Hepatocyte (in vitro differentiated cells): ENCODE measurements around the gene NKAIN2. TPM values are rescaled to one million over a fixed set of nuclear protein-coding genes. Genes with fewer than 3 reads are reported as not detected.

Source experiments
- DNase-seq: peaks from one replicate; pipeline ENCODE4 v3.0.0-alpha.2; 2016; ENCODE audit warnings: low spot score
- H2AFZ ChIP-seq: fragments of 200-600 bp; sonication (generic); 2 replicates; pipeline ENCODE4 v1.6.0; 2016; ENCODE audit warnings: antibody characterized with exemption, mild to moderate bottlenecking
- H3K27ac ChIP-seq: fragments of 200-600 bp; sonication (generic); 2 replicates; pipeline ENCODE4 v1.5.1; 2016; ENCODE audit warnings: mild to moderate bottlenecking
- H3K27me3 ChIP-seq: fragments of 200-600 bp; sonication (generic); 2 replicates; pipeline ENCODE4 v1.6.1; 2016
- H3K36me3 ChIP-seq: fragments of 200-600 bp; sonication (generic); replicated peaks from 2 replicates; pipeline ENCODE4 v1.5.1; 2016; ENCODE audit warnings: low read depth; ENCODE audit not compliant: insufficient read depth
- H3K4me1 ChIP-seq: fragments of 200-600 bp; sonication (generic); 2 replicates; pipeline ENCODE4 v1.5.1; 2016; ENCODE audit warnings: mild to moderate bottlenecking, moderate library complexity; ENCODE audit not compliant: insufficient read depth
- H3K4me2 ChIP-seq: fragments of 200-600 bp; sonication (generic); 2 replicates; pipeline ENCODE4 v1.6.0; 2016
- H3K4me3 ChIP-seq: fragments of 200-600 bp; sonication (generic); 2 replicates; pipeline ENCODE4 v1.5.1; 2016; ENCODE audit warnings: mild to moderate bottlenecking
- H3K79me2 ChIP-seq: fragments of 200-600 bp; sonication (generic); 2 replicates; pipeline ENCODE4 v1.6.0; 2017; ENCODE audit warnings: mild to moderate bottlenecking
- H3K9me2 ChIP-seq: fragments of 200-600 bp; sonication (generic); replicated peaks from 2 replicates; pipeline ENCODE4 v1.6.0; 2017; ENCODE audit warnings: mild to moderate bottlenecking; ENCODE audit not compliant: insufficient read depth
- H3K9me3 ChIP-seq: fragments of 200-600 bp; sonication (generic); 2 replicates; pipeline ENCODE4 v1.5.1; 2016; ENCODE audit warnings: low read depth, mild to moderate bottlenecking
- H4K20me1 ChIP-seq: fragments of 200-600 bp; sonication (generic); 2 replicates; pipeline ENCODE4 v1.6.0; 2016; ENCODE audit warnings: mild to moderate bottlenecking; ENCODE audit not compliant: insufficient read depth, poor library complexity, severe bottlenecking
- EZH2 ChIP-seq: fragments of 200-600 bp; sonication (generic); IDR thresholded peaks from 2 replicates; pipeline ENCODE4 v1.6.1; 2016; ENCODE audit warnings: antibody characterized with exemption, mild to moderate bottlenecking, borderline replicate concordance
- EZH2phosphoT487 ChIP-seq: fragments of 200-600 bp; sonication (generic); IDR thresholded peaks from one replicate; pipeline ENCODE4 v1.6.1; 2018; ENCODE audit warnings: antibody characterized with exemption, mild to moderate bottlenecking, low read depth, moderate library complexity; ENCODE audit not compliant: unreplicated experiment, severe bottlenecking
- WGBS: methylation state at CpG from one replicate; pipeline ENCODE4 v1.1.6; 2016; ENCODE audit warnings: low lambda C conversion rate; ENCODE audit errors: missing lambda C conversion rate; 5-methylcytosine and 5-hydroxymethylcytosine counted together
- polyA plus RNA-seq: library from polyadenylated mRNA; unstranded; fragments of >200 nt; fragmentation: Nextera tagmentation; extraction: Ambion mirVana; gene quantifications from 2 replicates; pipeline ENCODE4 v1.2.1, GENCODE V29; 2016
- total RNA-seq: library from RNA; depleted of rRNA; stranded (reverse); fragments of >200 nt; gene quantifications from 2 replicates; pipeline ENCODE4 v1.2.3, GENCODE V29; 2014
- TF ChIP-seq, protein P1 (sequence below): fragments of 200-600 bp; sonication (generic); IDR thresholded peaks from 2 replicates; pipeline ENCODE4 v1.5.1; 2016; ENCODE audit warnings: antibody characterized with exemption, mild to moderate bottlenecking; ENCODE audit not compliant: poor library complexity

NKAIN2 gene
- total and polyA plus RNA-seq, 2 experiments from 2014 or later, result 0.48 to 2.6 TPM

DNA sequence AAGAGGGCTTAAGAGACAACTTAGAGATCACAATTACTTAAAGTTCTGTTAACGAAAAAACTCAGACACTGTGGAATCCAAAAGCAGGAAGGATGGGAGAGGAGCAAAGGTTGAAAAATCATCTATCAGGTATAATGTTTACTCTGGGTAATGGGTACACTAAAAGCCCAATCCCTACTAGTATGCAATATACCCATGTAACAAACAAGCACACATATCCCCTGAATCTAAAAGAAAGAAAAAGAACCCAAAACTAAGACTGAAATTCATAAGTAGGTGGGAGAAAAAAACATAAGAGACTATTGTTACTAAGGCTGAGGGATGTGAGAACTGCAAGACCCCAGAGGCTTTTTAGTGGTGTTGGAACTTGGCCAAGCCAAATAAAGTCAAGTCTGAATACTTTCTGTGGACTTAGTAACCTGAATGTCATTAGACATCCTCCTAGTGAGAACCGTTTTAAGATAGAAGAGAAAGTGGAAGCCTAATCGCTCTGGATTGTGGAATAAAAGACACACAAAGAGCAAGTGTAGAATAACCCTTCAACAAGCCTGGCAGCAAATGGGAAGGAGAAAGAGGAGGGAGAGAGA, 969.2 kb downstream of the NKAIN2 start:
- H3K4me3 ChIP-seq, result no peak overlapping the region
- DNase-seq, result no peak
- H2AFZ ChIP-seq, result no peak overlapping the region
- no peaks in the 10 kb centered on the region for H3K79me2 ChIP-seq
- no peak overlapping the region for H3K27ac ChIP-seq
- no peaks in the 10 kb centered on the region for H4K20me1 ChIP-seq
- no peaks in the 10 kb centered on the region for H3K9me3 ChIP-seq
- TF ChIP-seq EZH2 (no peak), EZH2phosphoT487 (no peak)
- TF ChIP-seq, protein P1, sequence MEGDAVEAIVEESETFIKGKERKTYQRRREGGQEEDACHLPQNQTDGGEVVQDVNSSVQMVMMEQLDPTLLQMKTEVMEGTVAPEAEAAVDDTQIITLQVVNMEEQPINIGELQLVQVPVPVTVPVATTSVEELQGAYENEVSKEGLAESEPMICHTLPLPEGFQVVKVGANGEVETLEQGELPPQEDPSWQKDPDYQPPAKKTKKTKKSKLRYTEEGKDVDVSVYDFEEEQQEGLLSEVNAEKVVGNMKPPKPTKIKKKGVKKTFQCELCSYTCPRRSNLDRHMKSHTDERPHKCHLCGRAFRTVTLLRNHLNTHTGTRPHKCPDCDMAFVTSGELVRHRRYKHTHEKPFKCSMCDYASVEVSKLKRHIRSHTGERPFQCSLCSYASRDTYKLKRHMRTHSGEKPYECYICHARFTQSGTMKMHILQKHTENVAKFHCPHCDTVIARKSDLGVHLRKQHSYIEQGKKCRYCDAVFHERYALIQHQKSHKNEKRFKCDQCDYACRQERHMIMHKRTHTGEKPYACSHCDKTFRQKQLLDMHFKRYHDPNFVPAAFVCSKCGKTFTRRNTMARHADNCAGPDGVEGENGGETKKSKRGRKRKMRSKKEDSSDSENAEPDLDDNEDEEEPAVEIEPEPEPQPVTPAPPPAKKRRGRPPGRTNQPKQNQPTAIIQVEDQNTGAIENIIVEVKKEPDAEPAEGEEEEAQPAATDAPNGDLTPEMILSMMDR, result no peak
- no peaks in the 10 kb centered on the region for H3K9me2 ChIP-seq
- 74% methylated on average over 3 of the region's 3 CpGs for WGBS
- no peak overlapping the region for H3K4me2 ChIP-seq
- no peaks in the 10 kb centered on the region for H3K36me3 ChIP-seq
- no peaks in the 10 kb centered on the region for H3K4me1 ChIP-seq
- H3K27me3 ChIP-seq, result no peaks in the 10 kb centered on the region

DNA sequence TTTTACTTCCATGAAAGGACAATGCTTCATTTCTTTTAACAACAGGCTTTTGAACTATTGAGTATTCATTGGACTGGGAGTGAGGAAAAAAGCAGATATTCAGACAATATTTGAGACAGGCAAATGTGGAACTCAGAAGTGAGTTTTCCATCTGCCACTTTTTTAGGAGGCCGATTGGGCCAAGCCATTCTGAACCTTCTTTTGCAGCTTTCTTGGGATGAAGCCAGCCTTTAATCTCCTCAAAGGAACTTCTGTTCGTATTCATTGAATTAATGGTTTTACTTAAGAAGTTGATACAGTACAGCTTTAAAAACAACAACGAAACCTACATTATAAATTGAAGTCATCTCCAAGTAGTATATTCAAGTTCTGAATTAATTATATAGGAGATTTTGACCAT, 971.5 kb downstream of the NKAIN2 start:
- 85% methylated on average over 3 of the region's 3 CpGs for WGBS
- no peak overlapping the region for H3K4me3 ChIP-seq
- no peak for DNase-seq

DNA sequence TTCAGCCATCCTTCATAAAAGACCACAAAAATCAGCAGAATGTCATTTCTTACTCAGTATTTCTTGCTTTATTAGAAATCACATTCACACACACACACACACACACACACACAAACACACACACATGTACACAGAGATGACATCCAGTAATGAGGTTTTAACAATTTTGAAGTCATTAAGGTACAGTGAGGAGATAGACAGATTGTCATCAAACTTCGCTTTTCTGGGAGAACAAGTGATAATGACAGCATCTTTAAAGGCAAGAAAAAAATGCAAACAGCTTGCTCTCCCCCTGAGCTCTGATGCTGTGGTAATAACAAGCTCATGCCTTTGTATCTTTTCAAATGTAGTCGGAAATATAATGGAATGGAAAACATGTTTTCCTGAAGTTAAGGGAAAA, 974.2 kb downstream of the NKAIN2 start:
- no peaks in the 10 kb centered on the region for H3K27me3 ChIP-seq
- no peaks in the 10 kb centered on the region for H3K36me3 ChIP-seq
- H3K9me2 ChIP-seq, result no peaks in the 10 kb centered on the region
- no peaks in the 10 kb centered on the region for H3K79me2 ChIP-seq
- no peak overlapping the region for H3K27ac ChIP-seq
- H3K9me3 ChIP-seq, result no peaks in the 10 kb centered on the region
- no peak overlapping the region for H3K4me2 ChIP-seq
- H4K20me1 ChIP-seq, result no peaks in the 10 kb centered on the region
- no peak for DNase-seq
- TF ChIP-seq EZH2, result no peak
- 81% methylated on average over 2 of the region's 2 CpGs for WGBS
- no peaks in the 10 kb centered on the region for H3K4me1 ChIP-seq
- H3K4me3 ChIP-seq, result no peak overlapping the region
- no peak overlapping the region for H2AFZ ChIP-seq

More for the DNA sequence above, 971.5 kb downstream of the NKAIN2 start:
- Histone ChIP-seq H3K9me2 (no peaks in the 10 kb centered on the region), H3K27ac (no peak overlapping the region), H2AFZ (no peak overlapping the region), H3K36me3 (no peaks in the 10 kb centered on the region), H3K79me2 (no peaks in the 10 kb centered on the region), H3K27me3 (no peaks in the 10 kb centered on the region), H3K4me2 (no peak overlapping the region), H4K20me1 (no peaks in the 10 kb centered on the region), H3K4me1 (no peaks in the 10 kb centered on the region), H3K9me3 (no peaks in the 10 kb centered on the region)
- TF ChIP-seq EZH2phosphoT487 (no peak), EZH2 (no peak)
- TF ChIP-seq, protein P1, result no peak

DNA sequence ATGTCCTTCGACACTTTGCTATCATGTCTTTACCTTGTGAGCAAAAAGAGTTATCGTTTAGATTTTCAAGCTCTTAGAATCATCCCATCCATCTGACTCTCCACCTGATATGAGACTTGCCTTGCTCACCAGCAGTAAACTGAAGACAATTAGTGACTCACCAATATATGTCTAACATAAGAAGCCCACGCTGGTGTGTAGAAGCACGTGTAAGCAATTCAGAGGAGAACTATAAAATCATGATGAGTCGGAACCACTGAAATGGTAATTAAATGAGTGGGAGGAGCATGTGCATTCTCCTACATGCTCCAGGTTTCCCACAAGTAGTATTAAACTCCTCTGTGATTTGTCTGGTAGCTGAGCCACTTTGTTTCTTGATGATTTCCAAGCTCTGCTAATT, 977.0 kb downstream of the NKAIN2 start:
- Histone ChIP-seq H4K20me1 (no peaks in the 10 kb centered on the region), H3K9me2 (no peaks in the 10 kb centered on the region), H3K27ac (no peak overlapping the region), H3K36me3 (no peaks in the 10 kb centered on the region), H3K27me3 (no peaks in the 10 kb centered on the region), H3K4me3 (no peak overlapping the region), H3K4me1 (no peaks in the 10 kb centered on the region), H3K79me2 (no peaks in the 10 kb centered on the region), H3K9me3 (no peaks in the 10 kb centered on the region), H2AFZ (no peak overlapping the region), H3K4me2 (no peak overlapping the region)
- 71% methylated on average over 5 of the region's 5 CpGs for WGBS
- TF ChIP-seq, protein P1, result no peak
- no peak for TF ChIP-seq EZH2
- no peak for TF ChIP-seq EZH2phosphoT487
- DNase-seq, result no peak
